H9 (cell line): Measurements from ENCODE around the gene LRRC17. TPM values are rescaled to one million over a fixed set of nuclear protein-coding genes. Genes with fewer than 3 reads are reported as not detected.

ENCODE experiments used
- DNase-seq: peaks from one replicate; pipeline ENCODE4 v3.0.0-alpha.2; 2017
- H2AFZ ChIP-seq: one replicate; pipeline ENCODE4 v1.6.1; 2013; ENCODE audit warnings: mild to moderate bottlenecking, low read length, control low read depth, moderate library complexity
- H2AK5ac ChIP-seq: 2 replicates; pipeline ENCODE4 v1.6.1; 2013; ENCODE audit warnings: low read length, control low read depth, mixed read lengths; ENCODE audit not compliant: insufficient read length
- H2BK120ac ChIP-seq: one replicate; pipeline ENCODE4 v1.6.1; 2013; ENCODE audit warnings: low read depth, mild to moderate bottlenecking, low read length, control low read depth, inconsistent platforms; ENCODE audit not compliant: poor library complexity, severe bottlenecking
- H2BK12ac ChIP-seq: 2 replicates; pipeline ENCODE4 v1.6.1; 2013; ENCODE audit warnings: low read length, control low read depth, mixed read lengths, low read depth; ENCODE audit not compliant: insufficient read length
- H2BK15ac ChIP-seq: 2 replicates; pipeline ENCODE4 v1.6.1; 2013; ENCODE audit warnings: low read depth, low read length, control low read depth
- H2BK20ac ChIP-seq: one replicate; pipeline ENCODE4 v1.6.1; 2013; ENCODE audit warnings: low read depth, mild to moderate bottlenecking, low read length, control low read depth, inconsistent platforms; ENCODE audit not compliant: poor library complexity, severe bottlenecking
- H2BK5ac ChIP-seq: 2 replicates; pipeline ENCODE4 v1.6.1; 2013; ENCODE audit warnings: low read length, control low read depth, mixed read lengths; ENCODE audit not compliant: insufficient read length
- H3K14ac ChIP-seq: 2 replicates; pipeline ENCODE4 v1.6.1; 2013; ENCODE audit warnings: low read length, control low read depth; ENCODE audit not compliant: insufficient read depth
- H3K18ac ChIP-seq: 2 replicates; pipeline ENCODE4 v1.6.1; 2013; ENCODE audit warnings: low read depth, mild to moderate bottlenecking, mixed read lengths, low read length, control low read depth; ENCODE audit not compliant: insufficient read length
- H3K23ac ChIP-seq: 2 replicates; pipeline ENCODE4 v1.6.1; 2013; ENCODE audit warnings: low read length, control low read depth, mixed read lengths, low read depth; ENCODE audit not compliant: insufficient read length
- H3K23me2 ChIP-seq: 2 replicates; pipeline ENCODE4 v1.6.1; 2013; ENCODE audit warnings: low read depth, mild to moderate bottlenecking, mixed read lengths, low read length, control low read depth; ENCODE audit not compliant: insufficient read length, poor library complexity, severe bottlenecking
- H3K27ac ChIP-seq: 2 replicates; pipeline ENCODE4 v1.5.1; 2013; ENCODE audit warnings: low read length, control low read depth, mixed read lengths, low read depth; ENCODE audit not compliant: insufficient read length
- H3K27me3 ChIP-seq: 2 replicates; pipeline ENCODE4 v1.6.1; 2013; ENCODE audit warnings: low read length, control low read depth, inconsistent platforms; ENCODE audit not compliant: insufficient read depth
- H3K4ac ChIP-seq: 2 replicates; pipeline ENCODE4 v1.6.1; 2013; ENCODE audit warnings: low read depth, mild to moderate bottlenecking, control low read depth, inconsistent platforms, low read length, moderate library complexity
- H3K4me1 ChIP-seq: 2 replicates; pipeline ENCODE4 v1.6.1; 2013; ENCODE audit warnings: low read length, control low read depth, inconsistent platforms; ENCODE audit not compliant: insufficient read depth
- H3K4me2 ChIP-seq: 2 replicates; pipeline ENCODE4 v1.6.1; 2013; ENCODE audit warnings: low read length, control low read depth, mixed read lengths; ENCODE audit not compliant: insufficient read length, insufficient read depth
- H3K56ac ChIP-seq: 2 replicates; pipeline ENCODE4 v1.6.1; 2013; ENCODE audit warnings: low read depth, mild to moderate bottlenecking, mixed read lengths, low read length, control low read depth; ENCODE audit not compliant: insufficient read length
- H3K79me1 ChIP-seq: 2 replicates; pipeline ENCODE4 v1.6.1; 2013; ENCODE audit warnings: low read depth, mild to moderate bottlenecking, moderate library complexity, low read length, control low read depth, inconsistent platforms; ENCODE audit not compliant: insufficient read depth, poor library complexity, severe bottlenecking
- H3K79me2 ChIP-seq: 2 replicates; pipeline ENCODE4 v1.6.1; 2013; ENCODE audit warnings: low read length, control low read depth, inconsistent platforms; ENCODE audit not compliant: insufficient read depth
- H3K9ac ChIP-seq: 2 replicates; pipeline ENCODE4 v1.6.1; 2013; ENCODE audit warnings: low read length, control low read depth, mixed read lengths; ENCODE audit not compliant: insufficient read length; ENCODE audit errors: extremely low read depth
- H3K9me3 ChIP-seq: one replicate; pipeline ENCODE4 v1.6.1; 2013; ENCODE audit warnings: low read depth, low read length, inconsistent platforms; ENCODE audit not compliant: control insufficient read depth
- H3T11ph ChIP-seq: one replicate; pipeline ENCODE4 v1.6.1; 2013; ENCODE audit warnings: mild to moderate bottlenecking, low read length, control low read depth, inconsistent platforms
- H4K20me1 ChIP-seq: one replicate; pipeline ENCODE4 v1.6.1; 2013; ENCODE audit not compliant: control insufficient read depth, insufficient read length, insufficient read depth
- H4K5ac ChIP-seq: 2 replicates; pipeline ENCODE4 v1.6.1; 2013; ENCODE audit warnings: low read depth, mild to moderate bottlenecking, mixed read lengths, low read length, control low read depth; ENCODE audit not compliant: insufficient read length
- H4K8ac ChIP-seq: replicated peaks from 2 replicates; pipeline ENCODE4 v1.6.1; 2013; ENCODE audit warnings: low read length, control low read depth, mixed read lengths, low read depth; ENCODE audit not compliant: insufficient read length
- H4K91ac ChIP-seq: 2 replicates; pipeline ENCODE4 v1.6.1; 2013; ENCODE audit warnings: low read depth, mild to moderate bottlenecking, moderate library complexity, mixed read lengths, low read length, control low read depth; ENCODE audit not compliant: insufficient read length
- H3K27ac Mint-ChIP-seq, 3 experiments: 2 replicates in 2 of 3; 3 replicates in 1 of 3; pipeline ENCODE4 v1.8.0; 2020 to 2021; ENCODE audit warnings: mixed read lengths in 3 of 3, mild to moderate bottlenecking in 1 of 3, moderate library complexity in 1 of 3
- H3K27me3 Mint-ChIP-seq: 2 replicates; pipeline ENCODE4 v1.8.0; 2021; ENCODE audit warnings: low read depth, mild to moderate bottlenecking, moderate library complexity, mixed read lengths
- H3K36me3 Mint-ChIP-seq, 3 experiments: 2 replicates in 2 of 3; 3 replicates in 1 of 3; pipeline ENCODE4 v1.8.0; 2020 to 2021; ENCODE audit warnings: low read depth in 3 of 3, mixed read lengths in 3 of 3; ENCODE audit not compliant: insufficient read depth in 1 of 3
- H3K4me1 Mint-ChIP-seq, 2 experiments: 2 replicates each; pipeline ENCODE4 v1.8.0; 2020; ENCODE audit warnings: mixed read lengths in 2 of 2
- H3K4me3 Mint-ChIP-seq, 2 experiments: 2 replicates in 1 of 2; 3 replicates in 1 of 2; pipeline ENCODE4 v1.8.0; 2020 to 2021; ENCODE audit warnings: mild to moderate bottlenecking in 2 of 2, mixed read lengths in 2 of 2, moderate library complexity in 1 of 2
- H3K9me3 Mint-ChIP-seq, 2 experiments: 2 replicates in 1 of 2; 3 replicates in 1 of 2; pipeline ENCODE4 v1.8.0; 2020; ENCODE audit warnings: mild to moderate bottlenecking in 2 of 2, mixed read lengths in 2 of 2, moderate library complexity in 1 of 2
- CTCF ChIP-seq: fragments of 200-600 bp; sonication (generic); conservative IDR thresholded peaks from 3 replicates; pipeline ENCODE4 v1.8.0; 2021; ENCODE audit warnings: antibody characterized with exemption, mild to moderate bottlenecking
- WGBS: extraction: QIAGEN DNeasy Blood & Tissue Kit; methylation state at CpG from one replicate; pipeline ENCODE4 v1.1.7; 2013; ENCODE audit warnings: missing lambda C conversion rate, low lambda C conversion rate, mixed read lengths; ENCODE audit not compliant: insufficient read length; ENCODE audit errors: extremely low coverage; 5-methylcytosine and 5-hydroxymethylcytosine counted together
- total RNA-seq: library from RNA; stranded (reverse); gene quantifications from 2 replicates; pipeline ENCODE4 v1.2.1, GENCODE V29; 2021

Gene LRRC17
- total RNA-seq, 1 experiment from 2014 or later: 2.0 TPM

GRCh38 chr7:102933763-102934162, 21.0 kb downstream of the LRRC17 start:
- Histone ChIP-seq H3K9ac (no peak overlapping the region), H2AFZ (no peak overlapping the region), H3K23ac (no peak overlapping the region), H3K4me2 (peak overlapping the region; percentile 20), H4K5ac (no peak overlapping the region), H3T11ph (no peak overlapping the region), H3K18ac (peak overlapping the region; percentile 7), H2BK20ac (no peak overlapping the region), H3K23me2 (no peaks in the 10 kb centered on the region), H4K91ac (no peak overlapping the region), H4K8ac (no peak overlapping the region), H2BK15ac (no peak overlapping the region), H2BK12ac (no peak overlapping the region), H3K27ac (peak overlapping the region; percentile 14), H3K4me1 (peaks cover 17% of the 10 kb centered on the region; the same call in 1 of the 2 replicates), H3K14ac (no peak overlapping the region), H3K27me3 (no peaks in the 10 kb centered on the region), H3K4ac (no peak overlapping the region), H3K79me2 (no peaks in the 10 kb centered on the region), H2AK5ac (no peak overlapping the region), H3K79me1 (no peaks in the 10 kb centered on the region), H3K9me3 (no peaks in the 10 kb centered on the region), H2BK5ac (no peak overlapping the region), H4K20me1 (no peaks in the 10 kb centered on the region), H3K56ac (no peak overlapping the region), H2BK120ac (no peak overlapping the region)
- Mint-ChIP-seq H3K27me3 (no peaks in the 10 kb centered on the region), H3K27ac (peak overlapping the region; percentile 93 to 97 (median 94)), H3K9me3 (no peaks in the 10 kb centered on the region), H3K4me1 (peaks cover 51 to 55% of the 10 kb centered on the region in 2 experiments), H3K4me3 (peak overlapping the region; percentile 39 to 68), H3K36me3 (no peaks in the 10 kb centered on the region)
- TF ChIP-seq CTCF: no peak
- no CpG with 5 or more reads among the region's 15 CpGs for WGBS
- peak; percentile 78 for DNase-seq
